ENCODE measurements around the gene C14orf119. TPM values are rescaled to one million over a fixed set of nuclear protein-coding genes. Genes with fewer than 3 reads are reported as not detected.

The C14orf119 gene
- polyA plus RNA-seq, 1 donor from 2014 or later: 68.7 TPM

- Mint-ChIP-seq H3K4me3 (peak overlapping the region; percentile 88 to 98 (median 95)), H3K4me1 (peaks cover 20 to 30% (median 25%) of the 10 kb centered on the region in 3 donors), H3K27ac (peak overlapping the region; percentile 88 to 94 (median 93)), H3K27me3 (no peaks in the 10 kb centered on the region), H3K9me3 (no peaks in the 10 kb centered on the region), H3K36me3 (peaks cover 3% of the 10 kb centered on the region)
Observed at GRCh38 chr14:23070262-23071129, 24.8 kb upstream of the C14orf119 start.

DNA sequence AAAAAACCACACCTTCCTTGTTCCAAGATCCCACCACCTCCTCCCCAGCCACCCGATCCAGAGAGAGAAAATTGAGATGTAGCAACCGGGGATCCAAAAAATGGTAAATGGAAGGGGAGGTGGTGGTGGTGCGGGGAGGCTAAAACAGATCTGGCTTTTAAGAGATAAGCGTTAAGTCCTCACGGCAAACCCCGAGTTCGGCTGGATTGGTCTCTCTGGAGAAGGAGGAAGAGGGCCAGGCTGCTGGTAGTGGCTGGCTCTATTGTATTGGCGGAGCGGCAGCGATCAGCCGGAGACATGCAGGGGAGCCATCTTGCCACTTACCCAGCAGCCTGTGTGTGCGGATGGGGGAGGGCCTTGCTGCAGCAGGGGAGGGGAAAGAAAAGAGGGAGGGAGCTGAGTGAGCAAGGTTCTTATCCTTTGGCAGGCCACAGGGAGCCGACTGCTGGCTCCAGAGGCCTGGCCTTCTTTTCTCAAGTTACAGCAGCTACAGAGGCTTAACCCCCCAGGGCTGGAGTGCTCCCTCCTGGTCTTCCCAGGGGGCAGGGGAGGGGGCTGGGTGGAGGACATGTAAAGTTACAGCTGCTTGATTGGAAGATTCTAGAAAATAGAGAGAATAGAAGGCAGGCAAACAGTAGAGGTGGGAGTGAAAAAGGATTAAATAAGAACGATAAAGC lies 23.9 kb upstream of the C14orf119 start:
- H3K4me1 Mint-ChIP-seq: peaks cover 20 to 30% (median 25%) of the 10 kb centered on the region in 3 donors
- H3K27ac Mint-ChIP-seq: peak overlapping the region; percentile 88 to 94 (median 93)
- H3K36me3 Mint-ChIP-seq: no peaks in the 10 kb centered on the region
- no peaks in the 10 kb centered on the region for H3K9me3 Mint-ChIP-seq
- no peaks in the 10 kb centered on the region for H3K27me3 Mint-ChIP-seq
- H3K4me3 Mint-ChIP-seq: peak overlapping the region; percentile 88 to 98 (median 95)

GRCh38 chr14:23071921-23072539 lies 23.3 kb upstream of the C14orf119 start:
- no peaks in the 10 kb centered on the region for H3K27me3 Mint-ChIP-seq
- H3K36me3 Mint-ChIP-seq: no peaks in the 10 kb centered on the region
- peak overlapping the region in 2 of 3 donors; percentile 88 to 93 for H3K27ac Mint-ChIP-seq
- peak overlapping the region; percentile 88 to 98 (median 95) for H3K4me3 Mint-ChIP-seq
- H3K9me3 Mint-ChIP-seq: no peaks in the 10 kb centered on the region
- H3K4me1 Mint-ChIP-seq: peaks cover 20 to 30% (median 25%) of the 10 kb centered on the region in 3 donors

DNA sequence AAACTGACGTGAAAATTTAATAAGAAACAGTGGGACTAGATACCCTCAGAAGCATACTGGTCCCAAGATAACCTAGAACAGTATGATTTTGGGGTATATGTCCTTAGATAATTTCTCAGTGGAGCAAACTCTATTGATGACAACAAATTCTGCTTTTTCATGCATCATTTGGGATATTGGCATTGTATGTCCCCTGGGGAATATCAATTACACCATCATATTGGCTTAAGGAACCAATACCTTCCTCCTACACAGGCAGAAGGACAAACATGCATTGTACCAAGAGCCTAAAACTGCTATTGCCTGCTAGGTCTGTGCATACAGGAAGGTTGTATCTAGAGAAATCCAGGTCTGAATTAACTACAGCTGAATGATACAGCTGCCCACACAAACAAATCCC lies 20.4 kb upstream of the C14orf119 start:
- Mint-ChIP-seq H3K9me3 (no peaks in the 10 kb centered on the region), H3K36me3 (no peaks in the 10 kb centered on the region), H3K4me3 (no peak overlapping the region), H3K27me3 (no peaks in the 10 kb centered on the region), H3K4me1 (peaks cover 14 to 23% (median 18%) of the 10 kb centered on the region in 3 donors), H3K27ac (no peak overlapping the region)

DNA sequence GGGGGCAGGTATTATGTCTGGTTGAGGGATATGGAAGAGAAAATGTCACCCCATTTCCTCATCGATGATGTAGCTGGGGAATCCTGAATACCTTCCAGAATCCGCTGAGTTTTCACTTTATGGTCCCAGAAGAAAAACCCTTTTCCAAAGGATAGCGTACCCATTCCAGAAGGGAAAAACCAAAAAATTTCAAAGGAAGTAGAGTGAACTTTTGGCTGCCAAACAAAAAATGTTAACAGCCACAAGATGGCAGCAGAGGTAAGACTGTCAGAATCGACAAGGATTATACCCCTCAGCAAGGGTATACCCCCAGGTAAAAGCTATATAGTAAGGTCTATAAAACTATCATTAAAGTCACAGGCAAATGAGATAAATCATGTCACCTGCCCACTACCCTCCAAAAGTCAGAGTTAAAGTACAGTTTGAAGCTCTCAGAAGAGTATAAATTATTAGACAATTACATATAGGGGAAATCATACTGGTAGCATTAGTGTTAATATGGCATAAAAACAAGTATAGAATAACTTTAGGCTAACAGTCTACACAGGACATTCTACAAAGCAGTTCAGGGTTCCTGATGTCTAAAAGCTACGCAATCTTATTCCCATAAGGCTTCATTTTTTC lies 18.4 kb upstream of the C14orf119 start:
- Mint-ChIP-seq H3K27me3 (no peaks in the 10 kb centered on the region), H3K4me3 (no peak overlapping the region), H3K27ac (peak overlapping the region in 2 of 3 donors; percentile 35 to 39), H3K9me3 (no peaks in the 10 kb centered on the region), H3K4me1 (peaks cover 1 to 8% (median 4%) of the 10 kb centered on the region in 3 donors), H3K36me3 (no peaks in the 10 kb centered on the region)

DNA sequence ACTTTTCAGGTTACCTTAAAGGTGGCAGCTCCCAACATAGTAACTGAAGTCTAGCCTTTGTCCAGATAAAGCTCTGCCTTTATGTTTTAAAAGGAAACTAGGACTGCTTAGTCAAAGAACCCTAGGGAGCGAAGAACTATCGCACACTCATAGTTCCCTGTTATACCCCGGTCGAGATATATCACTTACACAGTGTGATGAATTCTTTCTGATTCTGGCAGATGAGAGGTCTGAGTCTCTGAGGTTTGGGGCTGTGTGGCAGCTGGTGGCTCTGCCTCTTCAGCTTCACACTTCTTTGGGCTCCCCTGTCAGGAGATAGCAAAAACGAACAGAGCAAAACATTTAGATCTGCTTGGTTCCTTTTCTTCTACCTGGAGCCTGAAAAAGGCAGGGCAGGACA lies 17.3 kb upstream of the C14orf119 start:
- Mint-ChIP-seq H3K9me3 (no peaks in the 10 kb centered on the region), H3K27ac (peak overlapping the region in 2 of 3 donors; percentile 32 to 57), H3K4me3 (no peak overlapping the region), H3K4me1 (no peaks in the 10 kb centered on the region), H3K27me3 (no peaks in the 10 kb centered on the region), H3K36me3 (no peaks in the 10 kb centered on the region)

DNA sequence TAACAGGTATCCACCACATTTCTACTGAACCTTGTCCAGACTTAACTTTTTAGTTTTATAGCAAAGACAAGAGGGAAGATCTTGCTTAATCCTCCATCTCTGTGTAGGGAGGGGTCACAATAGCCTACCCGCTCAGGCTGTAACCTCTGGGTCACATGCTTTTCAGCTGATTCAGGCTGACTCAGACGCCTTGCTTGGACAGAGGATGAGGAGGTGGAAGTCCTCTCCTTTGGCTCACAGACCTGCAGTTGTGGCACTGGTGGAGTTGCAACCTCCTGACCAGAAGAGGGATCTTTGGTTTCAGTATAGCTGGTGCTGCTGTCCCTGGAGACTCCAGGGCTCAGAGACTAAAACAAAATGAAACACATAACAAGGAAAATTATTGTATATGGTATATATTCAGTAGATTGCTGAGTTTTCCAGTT lies 16.6 kb upstream of the C14orf119 start:
- H3K27me3 Mint-ChIP-seq: no peaks in the 10 kb centered on the region
- H3K9me3 Mint-ChIP-seq: no peaks in the 10 kb centered on the region
- H3K27ac Mint-ChIP-seq: peak overlapping the region in 1 of 3 donors; percentile 32
- no peaks in the 10 kb centered on the region for H3K36me3 Mint-ChIP-seq
- H3K4me1 Mint-ChIP-seq: no peaks in the 10 kb centered on the region
- H3K4me3 Mint-ChIP-seq: no peak overlapping the region

DNA sequence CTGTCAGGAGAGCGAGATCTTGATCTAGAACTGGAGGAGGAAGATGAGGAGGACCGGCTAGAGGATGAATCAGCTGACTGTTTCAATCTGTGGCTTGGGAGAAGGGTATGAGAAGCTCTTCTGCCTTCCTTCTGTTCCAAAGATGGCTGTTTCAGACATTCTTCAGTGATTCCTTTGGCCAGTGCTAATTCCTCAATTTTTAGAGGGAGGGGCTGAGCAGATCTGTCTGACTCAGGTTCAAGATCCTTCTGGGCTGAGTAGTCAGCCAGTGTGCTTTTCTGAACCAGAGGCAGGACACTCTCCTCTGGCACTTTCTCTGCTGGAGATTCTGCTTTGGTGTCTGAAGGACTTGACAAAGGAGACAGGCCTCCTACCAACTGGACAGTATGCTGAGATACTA lies 15.6 kb upstream of the C14orf119 start:
- Mint-ChIP-seq H3K4me3 (no peak overlapping the region), H3K36me3 (no peaks in the 10 kb centered on the region), H3K27ac (peak overlapping the region in 1 of 3 donors; percentile 46), H3K9me3 (no peaks in the 10 kb centered on the region), H3K4me1 (no peaks in the 10 kb centered on the region), H3K27me3 (no peaks in the 10 kb centered on the region)

GRCh38 chr14:23080474-23080873 lies 14.8 kb upstream of the C14orf119 start:
- Mint-ChIP-seq H3K4me1 (no peaks in the 10 kb centered on the region), H3K27ac (no peak overlapping the region), H3K9me3 (no peaks in the 10 kb centered on the region), H3K4me3 (no peak overlapping the region), H3K27me3 (no peaks in the 10 kb centered on the region), H3K36me3 (no peaks in the 10 kb centered on the region)

DNA sequence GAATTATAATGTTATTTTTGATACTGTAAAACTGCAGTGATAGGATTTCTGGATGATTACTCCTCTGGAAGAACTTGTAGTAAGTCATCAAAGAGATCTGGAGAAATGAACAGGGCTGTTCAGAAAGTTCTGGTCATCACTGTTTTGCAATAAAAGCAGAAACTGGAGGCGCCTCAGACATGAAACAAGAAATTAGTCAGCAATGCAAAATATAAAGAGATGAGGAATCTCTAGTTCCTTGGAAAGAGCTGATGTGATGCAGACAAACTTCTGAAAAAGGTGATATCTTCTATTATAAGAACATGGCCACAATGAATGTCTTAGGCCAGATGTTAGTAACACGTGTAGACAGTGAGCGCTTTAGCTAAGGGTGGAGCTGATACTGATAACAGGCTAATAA lies 9.8 kb upstream of the C14orf119 start:
- Mint-ChIP-seq H3K4me1 (peaks cover 5 to 9% (median 5%) of the 10 kb centered on the region in 3 donors), H3K9me3 (no peaks in the 10 kb centered on the region)

DNA sequence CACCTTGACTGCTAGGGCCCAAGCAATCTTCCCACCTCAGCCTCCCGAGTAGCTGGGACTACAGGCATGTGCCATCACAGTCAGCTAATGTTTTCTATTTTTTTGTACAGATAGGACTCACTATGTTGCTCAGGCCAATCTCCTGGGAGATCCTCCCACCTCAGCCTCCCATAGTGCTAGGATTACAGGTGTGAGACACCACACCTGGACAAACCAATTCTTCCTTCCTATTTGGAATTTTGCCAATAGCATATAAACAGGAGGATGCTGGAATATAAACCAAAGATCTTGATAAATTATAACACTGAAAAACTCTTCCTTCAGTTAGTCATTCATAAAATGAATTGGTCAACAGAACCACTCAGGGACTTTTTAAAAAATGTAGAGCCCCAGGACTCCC lies 8.7 kb upstream of the C14orf119 start:
- Mint-ChIP-seq H3K4me1 (peaks cover 5 to 10% (median 5%) of the 10 kb centered on the region in 3 donors), H3K27ac (peak overlapping the region in 1 of 3 donors; percentile 67), H3K36me3 (peaks cover 6% of the 10 kb centered on the region), H3K9me3 (no peaks in the 10 kb centered on the region), H3K4me3 (no peak overlapping the region), H3K27me3 (no peaks in the 10 kb centered on the region)

More for the DNA sequence above, 9.8 kb upstream of the C14orf119 start:
- Mint-ChIP-seq H3K27ac (no peak overlapping the region), H3K27me3 (no peaks in the 10 kb centered on the region), H3K36me3 (peaks cover 6% of the 10 kb centered on the region), H3K4me3 (peak overlapping the region in 1 of 4 donors; percentile 16)

- H3K36me3 Mint-ChIP-seq: peaks cover 6% of the 10 kb centered on the region
- no peak overlapping the region for H3K27ac Mint-ChIP-seq
- no peaks in the 10 kb centered on the region for H3K27me3 Mint-ChIP-seq
- H3K4me1 Mint-ChIP-seq: peaks cover 5 to 25% (median 13%) of the 10 kb centered on the region in 3 donors
- no peaks in the 10 kb centered on the region for H3K9me3 Mint-ChIP-seq
- H3K4me3 Mint-ChIP-seq: peak overlapping the region in 1 of 4 donors; percentile 40
Observed at GRCh38 chr14:23089498-23090253, 5.6 kb upstream of the C14orf119 start.

GRCh38 chr14:23090254-23090636 lies 5.1 kb upstream of the C14orf119 start:
- Mint-ChIP-seq H3K9me3 (no peaks in the 10 kb centered on the region), H3K27me3 (no peaks in the 10 kb centered on the region), H3K4me1 (peaks cover 5 to 25% (median 13%) of the 10 kb centered on the region in 3 donors), H3K4me3 (peak overlapping the region in 1 of 4 donors; percentile 67), H3K27ac (no peak overlapping the region), H3K36me3 (peaks cover 6% of the 10 kb centered on the region)

Measured in IgD-negative memory B cell (primary cell).